GM18508 (cell line): ENCODE data around the gene LYRM4.

ENCODE experiments used
- ATAC-seq: cut with Tn5 transposase; IDR thresholded peaks from one replicate; pipeline ENCODE4 v1.9.1; 2021; ENCODE audit warnings: moderate number of reproducible peaks; ENCODE audit not compliant: insufficient read depth, unreplicated experiment

LYRM4 gene

DNA sequence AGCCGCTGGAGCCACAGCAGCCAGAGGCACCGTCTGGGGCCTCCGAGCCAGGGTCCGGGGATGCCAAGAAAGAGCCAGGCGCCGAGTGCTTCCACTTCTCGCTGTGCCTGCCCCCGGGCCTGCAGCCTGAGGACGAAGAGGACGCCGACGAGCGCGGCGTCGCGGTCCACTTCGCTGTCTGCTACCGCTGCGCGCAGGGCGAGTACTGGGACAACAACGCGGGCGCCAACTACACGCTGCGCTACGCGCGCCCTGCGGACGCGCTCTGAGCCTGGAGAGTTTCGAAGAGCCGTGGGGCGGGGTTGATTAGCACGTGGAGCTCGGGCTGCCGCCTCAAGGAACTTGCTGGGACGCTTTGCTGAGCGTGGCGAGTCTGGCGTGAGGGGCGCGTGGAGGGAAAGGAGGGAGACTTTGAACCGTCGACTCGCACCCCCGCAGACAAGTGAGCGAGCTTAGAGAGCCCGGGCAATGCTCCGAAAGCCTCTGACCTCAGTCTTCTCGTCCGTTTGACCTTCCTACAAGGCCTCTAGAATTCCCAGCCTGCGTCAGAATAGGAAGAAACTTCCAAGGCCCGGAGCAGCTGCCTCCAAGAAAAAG lies 174.4 kb downstream of the LYRM4 start:
- no peak for ATAC-seq

DNA sequence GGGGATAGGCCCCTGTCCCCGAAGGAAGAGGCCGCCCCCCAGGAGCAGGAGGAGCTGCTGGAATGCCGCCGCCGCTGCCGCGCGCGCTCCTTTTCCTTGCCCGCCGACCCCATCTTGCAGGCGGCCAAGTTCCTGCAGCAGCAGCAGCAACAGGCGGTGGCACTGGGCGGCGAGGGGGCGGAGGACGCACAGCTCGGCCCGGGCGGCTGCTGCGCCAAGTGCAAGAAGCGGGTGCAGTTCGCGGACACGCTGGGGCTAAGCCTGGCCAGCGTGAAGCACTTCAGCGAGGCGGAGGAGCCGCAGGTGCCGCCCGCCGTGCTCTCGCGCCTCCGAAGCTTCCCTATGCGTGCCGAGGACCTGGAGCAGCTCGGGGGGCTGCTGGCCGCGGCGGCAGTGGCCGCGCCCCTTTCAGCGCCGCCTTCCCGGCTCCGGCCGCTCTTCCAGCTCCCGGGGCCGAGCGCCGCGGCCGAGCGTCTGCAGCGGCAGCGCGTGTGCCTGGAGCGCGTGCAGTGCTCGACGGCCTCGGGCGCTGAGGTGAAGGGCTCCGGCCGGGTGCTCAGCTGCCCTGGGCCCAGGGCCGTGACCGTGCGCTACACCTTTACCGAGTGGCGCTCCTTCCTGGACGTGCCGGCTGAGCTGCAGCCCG lies 175.0 kb downstream of the LYRM4 start:
- ATAC-seq = no peak

DNA sequence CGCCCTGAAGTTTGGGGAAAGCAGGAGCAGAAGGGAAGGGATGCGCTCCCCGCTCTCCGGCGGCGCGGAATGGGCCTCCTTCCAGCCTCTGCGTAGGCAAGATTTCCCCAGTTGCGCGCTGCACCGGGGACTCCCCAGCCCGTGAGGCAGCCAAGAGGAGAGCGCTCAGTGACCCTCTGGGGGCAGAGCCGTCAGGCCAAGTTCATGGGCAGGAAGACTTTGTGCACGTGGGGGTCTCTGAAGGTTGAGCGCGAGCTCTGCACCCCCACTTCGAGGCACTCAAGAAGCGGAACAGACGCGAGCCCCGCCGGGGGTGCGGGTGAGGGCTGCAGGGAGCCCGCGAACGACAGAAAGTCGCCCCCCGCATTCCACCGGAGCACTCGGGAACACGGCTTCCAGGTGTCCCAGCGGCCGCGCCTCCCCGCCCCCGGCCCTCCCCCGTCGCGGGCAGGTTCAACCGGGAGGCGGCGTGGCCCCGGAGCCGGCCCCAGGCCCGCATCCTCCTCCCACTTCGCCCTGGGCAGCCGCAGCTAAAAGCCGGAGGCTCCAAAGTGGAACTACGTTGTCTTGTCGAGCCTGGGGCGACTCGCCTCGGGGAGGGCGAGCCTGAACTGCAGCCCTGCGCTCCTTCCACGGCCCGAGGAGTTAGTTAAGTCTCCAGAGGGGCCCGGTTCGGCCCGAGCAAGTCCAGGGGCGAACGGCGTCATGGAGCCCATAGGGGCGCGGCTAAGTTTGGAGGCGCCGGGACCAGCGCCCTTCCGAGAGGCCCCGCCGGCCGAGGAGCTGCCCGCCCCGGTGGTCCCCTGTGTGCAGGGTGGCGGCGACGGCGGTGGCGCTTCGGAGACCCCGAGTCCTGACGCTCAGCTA lies 175.7 kb downstream of the LYRM4 start, which contains the start of gene PPP1R3G:
PPP1R3G (plus strand) TSS at position 561 of the 867 bp plus-strand sequence; CDS start at position 706, 145 bp downstream.
- no peak for ATAC-seq

DNA sequence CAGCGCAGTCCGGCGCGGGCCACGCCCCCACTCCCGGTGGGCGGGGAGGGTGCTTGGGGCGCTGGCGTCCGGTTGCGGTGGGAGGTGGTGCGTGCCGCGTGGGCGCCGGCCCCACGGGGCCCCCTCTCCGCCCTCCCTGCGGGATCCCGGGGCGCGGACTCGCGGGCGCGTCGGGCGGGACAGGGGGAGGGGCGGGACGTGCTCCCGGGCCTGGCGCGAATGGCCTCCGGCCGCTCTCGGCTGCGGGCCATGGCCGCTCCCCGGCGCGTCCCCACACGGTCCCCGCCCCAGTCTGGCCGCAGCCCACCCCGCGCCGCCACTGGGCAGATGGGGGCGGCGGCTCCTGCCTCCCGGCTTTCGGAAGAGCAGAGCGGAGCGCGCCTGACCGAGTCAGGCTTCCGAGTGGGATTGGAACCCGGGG lies 176.4 kb downstream of the LYRM4 start:
- no peak for ATAC-seq

DNA sequence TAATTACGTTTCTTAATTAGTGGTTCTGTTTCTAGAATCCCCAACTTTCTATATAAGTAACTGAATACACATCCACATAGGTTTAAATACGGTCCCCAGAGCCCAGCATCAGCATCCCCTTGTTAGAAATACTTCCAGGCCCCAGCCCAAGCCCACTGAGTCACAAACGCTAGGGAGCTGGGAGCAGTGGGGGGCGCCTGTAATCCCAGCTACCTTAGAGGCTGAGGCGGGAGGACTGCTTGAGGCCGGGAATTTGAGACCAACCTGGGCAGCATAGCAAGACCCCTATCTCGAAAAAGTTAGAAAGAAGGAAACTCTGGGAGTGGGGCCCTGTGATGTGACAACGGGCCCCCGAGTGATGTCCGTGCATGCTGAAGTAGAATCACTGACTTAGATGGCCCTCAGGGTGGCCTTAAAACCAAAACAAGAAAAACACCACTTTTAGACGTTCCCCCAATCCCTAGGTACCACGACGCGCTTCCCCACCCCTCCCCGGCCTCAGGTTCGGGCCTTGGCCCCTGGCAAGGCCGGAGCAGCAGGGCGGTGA lies 176.9 kb downstream of the LYRM4 start:
- ATAC-seq = no peak

DNA sequence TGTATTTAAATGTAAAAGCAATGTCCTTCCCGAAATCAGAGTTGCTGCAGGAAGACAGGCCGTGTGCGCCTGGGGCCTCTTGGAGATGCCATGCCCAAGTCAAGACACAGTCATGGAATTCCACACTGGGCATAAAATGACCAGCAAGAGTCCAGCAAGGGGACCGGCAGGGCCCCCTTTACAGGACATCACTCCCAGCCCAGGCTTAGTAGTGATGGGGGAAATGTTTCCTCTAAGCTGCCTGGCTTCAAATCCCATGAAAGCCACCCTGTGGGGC lies 177.5 kb downstream of the LYRM4 start:
- no peak for ATAC-seq

DNA sequence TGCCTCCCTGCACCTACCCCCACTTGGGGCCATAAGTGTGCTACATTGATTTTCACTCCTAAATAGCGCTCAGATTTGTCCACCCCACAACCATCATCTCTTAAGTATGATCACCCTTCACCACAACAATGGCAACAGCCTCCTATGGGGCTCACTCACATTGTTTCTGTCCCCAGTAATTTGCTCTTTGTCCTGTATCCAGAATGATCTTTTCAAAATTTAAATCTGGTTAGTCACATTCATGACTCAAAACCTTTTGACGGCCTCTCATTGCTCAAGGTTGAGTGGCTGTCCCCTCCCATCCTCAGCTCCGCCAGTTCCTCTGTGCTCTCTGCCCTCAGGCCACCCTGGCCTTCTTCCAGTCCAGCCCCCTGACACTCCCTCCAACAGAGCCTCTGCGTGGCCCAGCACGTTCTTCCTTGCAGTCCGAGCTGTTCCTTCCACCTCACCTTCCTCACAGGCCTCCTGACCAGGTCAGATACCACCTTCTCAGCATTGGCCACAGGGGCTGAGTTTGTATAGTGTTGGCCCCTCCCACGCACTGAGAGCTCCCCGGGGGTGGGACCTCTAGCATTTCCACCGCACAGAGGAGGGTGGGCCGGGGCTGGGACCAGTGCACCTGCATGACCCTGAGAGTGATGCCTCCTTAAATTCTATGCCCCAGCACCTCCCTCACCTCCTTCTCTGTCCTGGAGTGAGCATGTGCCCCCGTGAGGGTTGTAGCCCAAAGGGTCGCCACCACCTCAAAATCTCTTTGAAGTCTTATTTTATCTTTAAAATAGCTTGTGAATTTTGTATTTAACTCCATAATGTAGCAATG lies 178.1 kb downstream of the LYRM4 start:
- ATAC-seq = no peak

DNA sequence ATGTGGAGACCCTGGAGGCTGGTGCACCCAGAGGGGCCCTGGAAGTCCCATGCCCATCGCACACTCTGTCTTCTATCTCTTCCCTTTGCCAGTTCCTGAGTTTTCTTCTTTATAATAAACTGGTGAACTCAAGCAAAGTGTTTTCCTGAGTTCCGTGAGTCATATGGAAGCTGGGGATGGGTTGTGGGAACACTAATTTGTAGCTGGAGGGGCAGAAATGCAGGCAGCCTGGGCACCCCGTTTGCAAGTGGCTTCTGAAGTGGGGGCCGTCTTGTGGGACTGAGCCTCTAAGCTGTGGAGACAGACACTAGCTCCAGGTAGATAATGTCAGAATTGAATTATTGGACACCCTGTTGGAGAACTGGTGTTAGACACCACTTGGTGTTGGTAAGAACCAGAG lies 178.8 kb downstream of the LYRM4 start:
- ATAC-seq = no peak

DNA sequence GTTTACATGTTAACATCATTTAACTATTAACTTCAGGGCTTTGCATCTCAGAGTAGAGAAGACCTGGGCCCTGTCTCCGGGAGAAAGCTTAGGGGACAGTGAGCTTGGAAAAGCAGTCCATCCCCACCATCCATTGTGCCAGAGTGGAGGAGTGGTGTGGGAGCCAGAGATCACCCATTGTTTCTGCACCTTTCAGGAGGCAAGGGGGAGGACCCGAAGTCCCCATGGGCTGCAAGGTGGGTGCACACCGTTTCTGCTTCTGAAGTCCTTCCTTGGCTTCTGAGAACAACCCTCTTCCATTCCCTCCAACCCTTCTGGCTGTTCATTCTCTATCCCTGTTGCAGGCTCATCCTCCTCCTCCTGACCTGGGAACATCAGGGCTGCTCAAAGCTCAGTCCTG lies 179.6 kb downstream of the LYRM4 start:
- ATAC-seq = no peak

DNA sequence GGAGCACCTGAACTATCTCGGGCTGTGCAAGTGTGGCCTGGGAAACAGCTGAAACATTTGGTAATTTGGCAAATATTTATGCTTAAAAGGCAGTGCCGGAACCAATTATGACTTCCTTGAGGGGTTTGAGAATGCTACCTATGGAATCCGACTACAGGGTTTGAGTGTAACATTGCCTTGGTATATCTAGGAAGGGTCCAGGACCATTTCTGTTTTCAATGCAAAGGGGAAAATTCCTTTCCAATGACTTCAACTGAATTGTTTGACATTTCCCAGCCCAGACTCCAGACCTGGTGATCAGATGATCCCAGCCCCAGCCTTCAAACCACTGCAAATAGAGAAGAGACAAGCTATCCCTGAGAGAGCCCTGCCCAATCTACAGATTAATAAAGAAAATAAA lies 180.2 kb downstream of the LYRM4 start:
- ATAC-seq = no peak

DNA sequence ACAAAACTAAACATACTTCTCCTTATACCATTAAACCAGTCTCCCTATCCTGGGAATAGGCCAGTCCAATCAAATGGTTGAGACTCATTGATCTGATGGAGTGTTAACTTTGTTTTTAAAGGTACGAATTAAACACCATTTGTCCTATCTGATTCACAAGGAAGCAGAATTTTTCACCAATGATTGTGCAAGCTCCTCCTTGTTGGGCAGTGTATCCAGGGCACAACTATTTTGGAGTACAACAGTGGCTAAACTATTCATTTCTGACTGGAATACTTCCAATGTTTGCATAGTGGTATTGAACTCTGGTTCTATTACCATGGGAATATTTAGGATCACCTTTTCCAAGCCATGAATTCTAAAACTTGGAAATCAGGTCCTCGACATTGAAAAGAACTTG lies 181.1 kb downstream of the LYRM4 start:
- ATAC-seq = no peak

DNA sequence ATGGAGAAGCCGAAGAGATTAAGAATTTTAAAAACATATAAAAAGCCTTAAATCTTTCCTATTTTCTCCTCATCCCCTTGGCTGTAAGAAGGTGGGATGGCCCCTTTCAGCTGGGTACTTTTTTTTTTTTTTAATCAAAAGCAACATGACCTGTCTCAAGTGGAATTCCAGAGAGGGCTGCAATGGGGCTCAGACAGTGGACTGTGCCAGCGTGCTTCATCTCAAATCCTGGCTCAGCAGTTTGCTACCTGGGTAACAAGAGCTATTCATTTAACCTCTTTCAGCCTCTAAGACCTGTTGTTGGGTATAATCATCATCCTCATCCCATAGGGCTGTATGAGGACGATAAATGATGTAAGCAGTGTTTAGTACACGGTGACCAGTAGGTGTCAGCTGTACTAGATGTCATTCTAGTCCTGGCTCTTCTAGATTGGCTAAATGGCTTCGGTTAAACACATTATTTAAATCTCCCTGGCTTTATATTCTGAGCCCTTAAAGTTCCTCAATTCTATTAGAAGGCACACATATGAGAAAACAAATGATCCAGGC lies 182.6 kb downstream of the LYRM4 start:
- no peak for ATAC-seq

DNA sequence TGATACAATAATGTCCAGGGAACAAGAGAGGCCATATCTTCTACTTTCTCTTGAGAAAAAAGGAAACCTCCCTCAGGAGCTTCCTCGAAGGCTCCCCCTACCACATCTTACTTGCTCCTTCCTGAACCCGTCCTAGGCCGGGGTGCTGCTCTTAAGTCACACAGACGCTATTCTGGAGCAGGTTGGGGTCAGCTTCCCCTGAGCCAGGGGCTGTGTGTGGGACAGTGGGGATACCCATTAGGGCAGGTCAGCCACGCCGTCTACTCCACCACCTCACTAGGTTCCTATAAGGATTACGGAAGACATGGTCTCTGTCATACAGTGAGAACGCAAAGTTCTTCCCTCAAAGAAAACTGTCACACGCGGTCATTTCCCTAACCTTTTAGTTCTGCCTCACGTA lies 183.8 kb downstream of the LYRM4 start:
- ATAC-seq = no peak

DNA sequence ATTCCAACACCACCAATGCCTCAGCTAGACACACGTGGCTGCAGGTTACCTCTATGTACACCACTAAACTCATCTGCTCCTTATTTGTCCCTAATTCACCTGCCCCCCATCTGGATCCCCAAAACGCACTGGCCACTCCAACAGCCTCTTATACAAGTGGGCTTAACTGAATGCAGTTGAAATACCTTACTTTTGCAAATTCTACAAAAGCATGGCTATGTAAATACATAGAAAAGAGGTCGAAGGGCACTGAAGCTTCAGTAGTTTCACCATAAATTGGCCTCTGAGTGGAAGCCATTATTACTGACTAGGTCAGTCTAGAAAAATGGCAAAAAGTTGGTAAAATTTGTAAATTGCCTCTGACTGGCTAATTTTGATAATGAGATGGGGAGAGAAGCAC lies 186.8 kb downstream of the LYRM4 start:
- no peak for ATAC-seq

DNA sequence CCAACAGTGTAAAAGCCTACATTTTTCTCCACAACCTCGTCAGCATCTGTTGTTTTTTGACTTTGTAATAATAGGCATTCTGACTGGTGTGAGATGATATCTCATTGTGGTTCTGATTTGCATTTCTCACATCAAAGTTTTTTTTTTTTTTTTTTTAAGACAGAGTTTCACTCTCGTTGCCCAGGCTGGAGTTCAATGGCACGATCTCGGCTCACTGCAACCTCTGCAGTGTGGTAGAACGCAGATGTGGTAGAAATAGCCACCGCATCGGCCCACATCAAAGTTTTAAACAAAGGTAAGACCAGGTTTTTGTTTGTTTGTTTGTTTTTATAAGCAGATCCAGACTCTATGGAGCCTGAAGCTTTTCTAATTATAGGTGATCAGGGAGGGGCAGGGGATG lies 188.3 kb downstream of the LYRM4 start:
- no peak for ATAC-seq

DNA sequence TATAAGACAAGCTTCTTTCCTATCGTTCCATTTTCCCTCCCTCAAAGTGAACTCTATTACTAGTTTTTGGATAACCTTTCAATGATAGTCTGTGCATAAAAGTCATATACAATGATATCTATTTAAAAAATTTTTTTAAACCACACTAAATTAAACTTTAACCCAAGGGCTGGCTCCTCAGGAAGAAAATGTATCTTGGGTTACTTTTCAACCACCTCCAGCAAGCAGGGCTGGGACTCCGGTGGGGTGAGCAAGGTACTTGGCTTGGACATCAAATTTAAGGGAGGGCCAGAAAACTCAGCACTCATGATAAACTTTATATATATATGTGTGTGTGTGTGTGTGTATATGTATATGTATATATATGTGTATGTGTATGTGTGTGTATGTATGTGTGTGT lies 189.5 kb downstream of the LYRM4 start:
- ATAC-seq = no peak

DNA sequence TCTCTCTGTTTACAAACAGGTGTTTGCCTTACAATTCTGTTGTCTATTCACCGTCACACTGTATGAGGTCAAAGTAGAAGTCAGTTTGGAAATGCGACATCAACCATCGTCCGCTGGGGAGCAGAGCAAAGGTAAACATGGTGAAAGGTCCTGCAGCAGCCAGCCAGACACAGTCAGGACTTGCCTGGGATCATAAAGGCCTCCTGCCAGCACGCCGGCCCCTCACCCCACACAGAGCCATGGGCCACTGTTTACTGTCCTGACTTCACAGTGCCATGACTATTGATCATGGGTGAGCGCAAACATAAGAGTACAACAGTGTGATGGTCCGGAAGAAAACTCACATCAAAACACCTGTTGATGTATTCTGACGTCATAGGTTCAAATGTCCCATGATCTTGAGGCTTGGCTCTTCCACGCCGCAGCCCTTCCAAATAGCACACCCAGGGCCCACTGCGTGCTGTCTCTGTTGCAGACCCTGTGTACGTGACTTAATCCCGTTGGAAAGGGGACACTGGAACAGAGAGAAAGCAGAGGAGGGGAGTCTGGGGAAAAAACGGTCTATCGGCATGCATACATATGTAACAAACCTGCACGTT lies 192.5 kb downstream of the LYRM4 start:
- no peak for ATAC-seq

DNA sequence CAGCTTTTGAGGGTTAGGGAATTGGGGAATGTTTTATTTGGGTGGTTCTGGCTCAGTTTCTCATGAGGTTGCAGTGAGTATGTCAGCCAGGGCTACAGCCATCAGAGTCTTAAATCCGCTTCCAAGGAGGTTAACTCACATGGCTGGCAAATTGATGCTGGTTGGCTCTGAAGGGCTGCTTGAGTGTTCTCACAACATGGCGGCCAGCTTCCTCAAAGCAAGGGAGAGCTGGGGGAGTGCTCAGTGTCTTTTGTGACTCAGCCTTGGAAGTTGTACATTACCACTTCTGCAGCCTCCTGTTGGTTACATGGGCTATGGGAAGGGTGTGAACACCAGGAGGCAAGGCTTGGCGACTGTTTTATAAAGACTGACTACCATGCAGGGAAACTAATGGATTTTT lies 193.4 kb downstream of the LYRM4 start:
- ATAC-seq = no peak

DNA sequence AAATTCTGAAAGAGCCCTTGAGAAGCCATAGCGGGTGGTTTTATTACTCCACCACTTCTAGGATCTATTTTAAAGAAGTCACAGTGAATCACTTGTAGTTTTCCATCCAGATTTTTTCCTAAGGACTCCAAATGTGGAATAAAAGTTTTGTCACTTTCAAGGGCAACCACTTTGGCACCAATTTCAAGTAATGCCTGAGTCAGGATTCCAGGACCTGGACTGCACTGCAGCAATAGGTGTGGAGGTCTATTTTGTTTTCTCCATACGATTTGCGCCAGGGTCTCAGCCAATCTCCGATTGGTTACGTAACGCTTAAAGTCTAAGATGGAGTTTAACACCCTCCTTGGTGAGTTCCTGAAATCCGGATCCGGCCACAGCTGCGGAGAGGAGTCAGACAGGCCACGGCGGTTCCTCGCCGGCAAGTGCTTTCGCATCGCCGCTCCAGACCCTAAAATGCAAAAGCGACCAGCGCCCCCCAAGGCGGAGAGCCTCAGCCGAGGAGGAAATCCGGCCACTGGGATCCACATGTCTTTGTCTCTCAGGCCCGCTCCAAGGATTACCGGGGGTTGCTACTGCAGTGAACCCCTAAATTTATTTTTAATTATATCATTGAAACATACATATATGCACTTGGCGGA lies 194.2 kb downstream of the LYRM4 start:
- ATAC-seq = no peak
